ENCODE data around the gene RXRB.
A peak's percentile ranks its signal among the peaks of the same experiment; 100 is the strongest.

Gene RXRB

GRCh38 chr6:33211666-33212422 lies 11.4 kb upstream of the RXRB start:
- no peak for DNase-seq

- no peak for DNase-seq
These were observed 10.7 kb upstream of the RXRB start for GRCh38 chr6:33211136-33211535.

- DNase-seq, result no peak
These were observed 9.4 kb upstream of the RXRB start for GRCh38 chr6:33209856-33210255.

- peak; percentile 86 to 89 for DNase-seq
These were observed 7.9 kb upstream of the RXRB start, which contains the start of gene RING1 for GRCh38 chr6:33208091-33208967. Gene RING1, plus strand, starts transcription at chr6:33208500. Its CDS starts 323 bp downstream, at chr6:33208823.

- DNase-seq, result no peak
These were observed 7.2 kb upstream of the RXRB start for GRCh38 chr6:33207552-33208090.

GRCh38 chr6:33206864-33207551 lies 6.5 kb upstream of the RXRB start:
- DNase-seq, result no peak

- no peak for DNase-seq
These were observed 5.8 kb upstream of the RXRB start for GRCh38 chr6:33206027-33206863.

- DNase-seq, result no peak
These were observed 4.9 kb upstream of the RXRB start for GRCh38 chr6:33205191-33206026.

- DNase-seq, result peak; percentile 90 to 94
These were observed 4.1 kb upstream of the RXRB start, which contains the start of gene HSD17B8 for GRCh38 chr6:33204415-33205190. Gene HSD17B8, plus strand, starts transcription at chr6:33204655. Its CDS starts 14 bp downstream, at chr6:33204669.

- DNase-seq, result no peak
These were observed 3.6 kb upstream of the RXRB start for GRCh38 chr6:33204165-33204414.

GRCh38 chr6:33203443-33204164 lies 3.1 kb upstream of the RXRB start:
- no peak for DNase-seq

- DNase-seq, result no peak
These were observed 2.3 kb upstream of the RXRB start for GRCh38 chr6:33202799-33203198.

- DNase-seq, result no peak
These were observed 1.5 kb upstream of the RXRB start for GRCh38 chr6:33201935-33202334.

- no peak for DNase-seq
These were observed 681 bp upstream of the RXRB start for GRCh38 chr6:33201147-33201545.

- DNase-seq, result peak; percentile 70 to 78
These were observed 712 bp downstream of the RXRB start for GRCh38 chr6:33199687-33200218.

- no peak for DNase-seq
These were observed 1.5 kb downstream of the RXRB start for GRCh38 chr6:33198853-33199436.

- no peak for DNase-seq
These were observed 2.2 kb downstream of the RXRB start for GRCh38 chr6:33198159-33198852.

GRCh38 chr6:33197431-33198048 lies 2.9 kb downstream of the RXRB start:
- peak; percentile 39 to 72 for DNase-seq

All from CD4-positive, alpha-beta T cell treated with Interferon alpha-2 for 1 hour (primary cell).